Gastrocnemius medialis (tissue), 4 donors: ENCODE results near the gene MYO1E.

Experiments used
- POLR2A ChIP-seq, 2 donors: fragments of 450-650 bp; IDR thresholded peaks; one replicate each; pipeline ENCODE4 v1.6.1; 2017; ENCODE audit warnings: antibody characterized with exemption in 2 of 2, mild to moderate bottlenecking in 2 of 2, moderate library complexity in 2 of 2
- TF ChIP-seq, protein P1 (sequence below), 5 experiments: fragments of 450-650 bp in 3 of 5; fragments of 200-600 bp in 2 of 5; sonication (generic) in 2 of 5; IDR thresholded peaks in 4 of 5; conservative IDR thresholded peaks in 1 of 5; 1 replicate in 4 of 5; 2 replicates in 1 of 5; pipeline ENCODE4 v1.5.1; 2016 to 2019; ENCODE audit warnings: antibody characterized with exemption in 5 of 5, mild to moderate bottlenecking in 3 of 5, moderate library complexity in 3 of 5

DNA sequence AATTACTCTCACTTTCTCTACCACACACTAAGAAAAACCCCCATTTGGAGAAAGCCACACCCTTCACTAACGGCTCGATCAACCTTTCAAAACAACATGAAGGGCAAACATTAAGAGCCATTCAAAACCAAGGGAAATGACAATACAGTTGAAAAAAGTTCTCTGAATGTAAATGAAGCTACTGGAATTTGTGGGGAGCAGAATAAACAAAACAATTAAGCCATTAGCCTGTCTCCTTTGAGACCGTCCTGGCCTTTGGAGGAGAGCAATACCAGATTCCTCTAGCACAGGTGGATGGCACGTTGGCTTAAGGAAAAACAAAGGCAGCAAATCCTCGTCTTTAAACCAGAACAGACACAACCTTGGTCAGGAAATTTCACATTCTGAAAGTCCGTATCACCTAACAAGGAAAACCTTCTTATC, 18.7 kb downstream of the MYO1E start:
- TF ChIP-seq, protein P1, sequence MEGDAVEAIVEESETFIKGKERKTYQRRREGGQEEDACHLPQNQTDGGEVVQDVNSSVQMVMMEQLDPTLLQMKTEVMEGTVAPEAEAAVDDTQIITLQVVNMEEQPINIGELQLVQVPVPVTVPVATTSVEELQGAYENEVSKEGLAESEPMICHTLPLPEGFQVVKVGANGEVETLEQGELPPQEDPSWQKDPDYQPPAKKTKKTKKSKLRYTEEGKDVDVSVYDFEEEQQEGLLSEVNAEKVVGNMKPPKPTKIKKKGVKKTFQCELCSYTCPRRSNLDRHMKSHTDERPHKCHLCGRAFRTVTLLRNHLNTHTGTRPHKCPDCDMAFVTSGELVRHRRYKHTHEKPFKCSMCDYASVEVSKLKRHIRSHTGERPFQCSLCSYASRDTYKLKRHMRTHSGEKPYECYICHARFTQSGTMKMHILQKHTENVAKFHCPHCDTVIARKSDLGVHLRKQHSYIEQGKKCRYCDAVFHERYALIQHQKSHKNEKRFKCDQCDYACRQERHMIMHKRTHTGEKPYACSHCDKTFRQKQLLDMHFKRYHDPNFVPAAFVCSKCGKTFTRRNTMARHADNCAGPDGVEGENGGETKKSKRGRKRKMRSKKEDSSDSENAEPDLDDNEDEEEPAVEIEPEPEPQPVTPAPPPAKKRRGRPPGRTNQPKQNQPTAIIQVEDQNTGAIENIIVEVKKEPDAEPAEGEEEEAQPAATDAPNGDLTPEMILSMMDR (IDR thresholded peaks at IDR 0.05 in 4 of 5, conservative IDR thresholded peaks at IDR 0.05 in 1 of 5) = no peak
- TF ChIP-seq POLR2A (IDR thresholded peaks at IDR 0.05) = no peak
